HG02763 (cell line): ENCODE results near the gene TWIST2.

ENCODE experiments used
- ATAC-seq: cut with Tn5 transposase; IDR thresholded peaks from one replicate; pipeline ENCODE4 v1.9.1; 2021; ENCODE audit warnings: mild to moderate bottlenecking, moderate library complexity; ENCODE audit not compliant: unreplicated experiment

The TWIST2 gene

DNA sequence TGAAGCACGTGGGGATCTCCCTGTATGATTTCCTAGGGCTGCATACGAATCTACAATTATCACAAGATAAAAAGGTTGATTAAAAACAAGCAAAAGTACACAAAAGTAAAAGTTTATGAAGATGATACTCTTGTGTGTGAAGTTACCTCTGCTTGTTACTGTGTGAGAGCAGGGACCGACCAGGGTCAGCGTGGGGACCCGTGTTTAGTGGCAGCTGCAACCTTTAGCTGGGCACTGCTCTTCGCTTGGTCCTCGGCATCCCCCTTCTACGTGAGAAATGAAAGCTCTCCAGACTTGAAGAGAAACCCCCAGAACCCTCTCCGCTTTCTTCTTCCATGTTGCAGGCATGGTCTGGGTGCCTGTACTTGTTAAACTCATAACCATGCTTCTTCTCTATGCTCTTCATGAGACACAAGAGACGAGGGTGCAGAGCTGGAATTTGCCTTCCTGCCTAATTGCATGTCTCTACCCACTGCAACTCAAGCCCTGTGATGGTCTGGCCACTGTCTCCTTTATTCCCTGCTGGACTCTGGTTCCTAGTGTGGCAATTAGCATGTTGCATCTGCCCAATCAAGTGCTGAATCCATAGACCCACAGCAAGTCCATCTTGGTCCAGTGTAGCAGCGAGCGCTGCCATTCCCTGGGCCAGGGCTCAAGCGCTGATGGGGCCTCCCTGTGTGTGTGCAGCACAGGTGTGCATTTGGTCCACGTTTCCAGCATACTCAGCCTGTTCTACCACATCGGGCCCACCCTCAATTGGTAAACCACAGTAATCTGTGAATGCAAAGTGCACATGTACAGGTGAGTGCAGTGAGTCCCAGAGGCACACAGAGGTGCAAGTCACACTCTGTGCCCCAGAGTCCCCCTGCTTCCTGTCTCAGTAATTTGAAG lies 88.5 kb downstream of the TWIST2 start:
- ATAC-seq, result no peak

DNA sequence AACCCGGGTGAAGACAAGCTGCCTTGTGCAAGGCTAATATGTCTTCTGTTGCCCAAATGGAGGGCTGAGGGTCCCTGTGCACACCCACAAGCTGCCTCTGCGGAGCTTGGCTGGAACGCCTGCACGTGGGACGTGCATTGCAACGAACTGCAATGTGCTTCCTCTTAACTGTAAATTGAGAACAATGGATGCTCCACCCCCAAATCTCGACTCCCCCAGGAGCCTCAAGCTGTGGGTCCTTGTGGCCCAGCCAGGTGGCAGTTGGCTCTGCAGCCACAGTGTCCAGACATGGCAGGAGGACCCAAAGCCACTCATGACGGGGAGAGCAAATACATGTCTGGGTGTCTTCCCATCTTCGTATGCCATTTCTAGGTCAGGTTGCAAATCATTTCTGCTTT lies 90.1 kb downstream of the TWIST2 start:
- ATAC-seq, result no peak

DNA sequence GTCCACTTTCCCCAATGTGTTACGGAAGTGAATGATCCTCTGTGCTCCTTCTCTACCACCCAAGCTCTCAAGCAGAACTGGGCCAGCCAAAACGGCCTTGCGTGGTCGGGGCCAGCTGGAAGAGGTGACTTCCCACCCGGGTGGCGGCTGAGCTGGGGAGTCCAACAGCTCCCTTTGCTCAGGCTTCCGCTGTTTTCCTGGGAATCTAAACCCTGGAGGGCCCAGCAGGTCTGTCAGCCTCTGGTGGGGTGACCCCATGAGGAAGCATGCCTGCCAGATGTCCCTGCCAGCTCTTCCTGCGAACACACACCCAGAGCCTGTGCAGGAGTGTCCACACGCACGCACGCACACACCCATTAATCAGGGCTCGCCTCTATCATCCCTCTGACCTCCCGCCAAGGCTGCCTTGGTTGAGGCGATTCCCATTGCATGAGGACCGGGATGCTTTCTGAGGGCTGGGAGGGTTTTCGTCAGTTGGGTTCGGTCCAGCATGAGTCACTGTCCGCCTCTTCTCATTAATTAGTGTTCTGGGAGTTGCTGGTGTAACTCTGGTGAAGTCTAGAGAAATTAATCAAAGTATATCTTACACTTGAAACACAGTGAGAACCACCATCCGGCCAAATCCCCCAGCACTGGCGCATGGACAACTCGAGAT lies 90.6 kb downstream of the TWIST2 start:
- no peak for ATAC-seq

DNA sequence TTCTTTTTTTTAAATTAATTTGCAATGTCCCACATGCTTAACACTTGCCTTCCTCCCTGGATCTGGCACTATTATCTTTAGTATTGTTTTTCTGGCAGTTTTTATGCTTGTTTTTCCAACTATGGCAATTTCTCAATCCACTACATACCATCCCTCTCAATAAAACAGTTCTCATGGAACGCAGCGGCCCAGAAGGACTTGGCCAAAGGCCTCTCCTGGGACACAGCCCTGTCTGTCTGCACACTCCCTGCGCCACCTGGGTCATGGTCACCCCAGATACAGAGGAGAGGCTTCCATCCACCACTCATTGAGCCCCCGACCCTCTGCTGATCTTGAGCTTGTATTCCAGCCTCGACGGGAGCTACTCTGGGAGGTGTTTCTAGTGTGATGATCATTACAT lies 91.2 kb downstream of the TWIST2 start:
- no peak for ATAC-seq

DNA sequence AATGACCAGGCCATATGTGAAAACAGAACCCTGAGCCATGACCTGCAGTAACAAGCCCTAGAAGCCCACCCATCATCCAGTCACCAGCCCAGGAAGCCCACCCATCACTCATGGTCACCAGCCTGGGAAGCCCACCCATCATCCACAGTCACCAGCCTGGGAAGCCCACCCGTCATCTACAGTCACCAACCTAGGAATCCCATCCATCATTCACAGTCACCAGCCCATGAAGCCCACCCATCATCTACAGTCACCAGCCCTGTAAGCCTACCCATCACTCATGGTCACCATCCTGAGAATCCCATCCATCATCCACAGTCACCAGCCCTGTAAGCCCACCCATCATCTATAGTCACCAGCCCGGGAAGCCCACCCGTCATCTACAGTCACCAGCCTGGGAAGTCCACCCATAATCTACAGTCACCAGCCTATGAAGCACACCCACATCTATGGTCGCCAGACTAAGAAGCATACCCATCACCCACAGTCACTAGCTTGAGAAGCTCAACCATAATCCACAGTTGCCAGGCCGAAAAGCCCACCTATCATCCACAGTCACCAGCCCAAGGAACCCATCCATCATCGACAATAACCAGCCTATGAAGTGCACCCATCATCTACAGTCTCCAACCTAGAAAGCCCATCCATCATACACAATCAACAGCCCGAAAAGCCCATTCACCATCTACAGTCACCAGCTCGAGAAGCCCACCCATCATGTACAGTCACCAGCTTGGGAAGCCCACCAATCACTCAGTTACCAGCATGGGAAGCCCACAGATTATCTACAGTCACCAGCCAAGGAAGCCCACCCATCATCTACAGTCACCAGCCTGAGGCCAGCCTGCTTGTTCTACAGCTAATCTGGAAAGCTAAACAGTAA lies 91.9 kb downstream of the TWIST2 start:
- no peak for ATAC-seq

DNA sequence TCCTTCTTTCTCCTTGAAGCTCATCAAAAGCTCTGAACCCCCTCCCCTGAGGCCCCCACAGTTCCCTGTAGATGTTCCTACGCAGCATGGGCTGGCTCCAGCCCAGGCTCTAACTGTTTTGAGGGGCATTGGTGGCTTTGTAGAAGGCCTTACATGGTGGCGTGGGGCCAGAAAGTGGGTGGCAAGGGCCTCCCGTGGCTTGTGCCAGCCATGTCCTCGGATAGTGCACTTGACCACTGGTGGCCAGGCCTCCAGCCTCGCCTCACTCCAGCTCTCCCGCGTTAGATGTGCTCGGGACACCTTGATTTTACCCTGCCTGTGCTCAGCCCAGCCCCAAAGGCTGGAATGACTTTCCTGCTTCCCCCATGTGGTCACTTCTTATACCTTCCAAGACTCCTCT lies 92.9 kb downstream of the TWIST2 start:
- no peak for ATAC-seq

DNA sequence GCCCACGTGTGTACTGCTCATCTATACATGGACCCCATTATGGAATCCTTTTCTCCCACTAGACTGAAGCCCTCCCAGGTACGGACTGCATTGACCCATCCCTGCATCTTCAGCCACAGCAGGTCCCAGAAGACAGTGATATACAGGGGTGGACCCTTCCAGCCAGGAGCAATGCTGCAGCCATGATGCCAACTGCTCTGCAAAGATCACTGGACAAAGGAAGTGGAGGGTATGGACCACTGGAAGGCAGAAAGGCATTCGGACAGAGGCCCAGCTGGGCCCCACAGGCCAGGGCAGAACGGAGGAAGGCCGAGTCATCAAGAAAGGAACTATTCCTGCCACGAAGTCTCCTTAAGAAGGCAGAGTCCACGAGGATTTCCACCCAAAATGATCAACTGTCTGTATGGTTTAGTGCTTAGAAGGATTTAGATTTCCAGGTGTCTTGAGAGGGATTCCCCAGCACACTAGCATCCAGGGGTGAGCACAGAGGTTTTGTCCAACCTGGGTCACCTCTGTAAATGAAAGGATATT lies 93.4 kb downstream of the TWIST2 start:
- no peak for ATAC-seq

DNA sequence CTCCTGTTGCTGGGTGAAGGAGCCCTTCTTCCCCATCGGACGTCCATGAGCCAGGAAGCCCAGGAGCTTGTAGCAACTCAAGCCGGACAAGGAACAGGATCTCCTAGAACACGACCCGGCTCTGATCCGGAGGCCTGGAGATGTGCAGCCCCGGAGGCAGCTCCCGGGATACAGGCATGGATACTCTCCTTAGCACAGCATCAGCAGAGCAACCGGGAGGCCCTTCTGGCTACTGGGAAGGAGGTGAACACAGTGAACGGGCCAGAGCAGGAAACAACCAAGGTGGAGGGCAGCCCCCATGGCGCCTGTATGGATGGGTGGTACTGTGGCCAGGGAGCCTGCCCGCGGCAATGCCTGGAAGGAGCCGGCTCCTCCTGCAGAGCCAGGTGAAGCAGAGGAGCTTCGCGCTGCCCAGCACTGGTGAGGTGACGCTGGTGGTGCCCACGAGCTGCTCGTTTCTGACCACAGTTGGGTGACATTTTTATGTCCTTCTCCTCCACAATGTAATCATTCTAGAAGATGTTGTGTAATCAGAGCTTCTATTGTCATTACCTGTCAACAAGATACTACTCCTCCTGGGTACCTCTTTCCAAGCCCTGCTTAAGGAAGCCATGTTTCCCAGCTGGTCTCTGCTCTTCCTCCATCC lies 94.3 kb downstream of the TWIST2 start:
- no peak for ATAC-seq

DNA sequence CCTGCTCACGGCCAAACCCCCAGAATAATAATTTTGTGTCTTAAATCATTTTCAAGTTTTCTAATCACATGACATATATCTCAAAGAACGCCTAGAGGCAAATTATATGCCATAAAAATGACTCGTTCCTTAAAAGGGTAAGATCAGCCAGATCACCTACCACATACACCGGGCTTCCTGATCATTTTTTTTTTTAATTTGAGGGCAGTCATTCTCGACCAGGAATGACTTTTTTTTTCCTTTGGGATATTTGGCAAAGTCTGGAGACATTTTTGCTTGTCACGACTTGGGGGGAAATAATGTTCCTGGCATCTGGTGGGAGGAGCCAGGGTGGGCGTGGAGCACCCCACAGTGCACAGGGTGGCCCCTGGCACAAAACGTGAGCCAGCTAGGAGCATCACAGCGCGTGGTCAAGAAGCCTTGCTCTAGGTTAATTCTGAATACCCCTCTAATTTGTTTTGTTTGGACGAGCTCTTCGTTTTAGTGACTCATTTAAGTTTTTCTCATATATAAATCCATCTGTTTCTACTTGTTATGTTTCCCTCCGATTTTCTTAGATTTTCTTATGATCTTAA lies 94.9 kb downstream of the TWIST2 start:
- ATAC-seq, result no peak

DNA sequence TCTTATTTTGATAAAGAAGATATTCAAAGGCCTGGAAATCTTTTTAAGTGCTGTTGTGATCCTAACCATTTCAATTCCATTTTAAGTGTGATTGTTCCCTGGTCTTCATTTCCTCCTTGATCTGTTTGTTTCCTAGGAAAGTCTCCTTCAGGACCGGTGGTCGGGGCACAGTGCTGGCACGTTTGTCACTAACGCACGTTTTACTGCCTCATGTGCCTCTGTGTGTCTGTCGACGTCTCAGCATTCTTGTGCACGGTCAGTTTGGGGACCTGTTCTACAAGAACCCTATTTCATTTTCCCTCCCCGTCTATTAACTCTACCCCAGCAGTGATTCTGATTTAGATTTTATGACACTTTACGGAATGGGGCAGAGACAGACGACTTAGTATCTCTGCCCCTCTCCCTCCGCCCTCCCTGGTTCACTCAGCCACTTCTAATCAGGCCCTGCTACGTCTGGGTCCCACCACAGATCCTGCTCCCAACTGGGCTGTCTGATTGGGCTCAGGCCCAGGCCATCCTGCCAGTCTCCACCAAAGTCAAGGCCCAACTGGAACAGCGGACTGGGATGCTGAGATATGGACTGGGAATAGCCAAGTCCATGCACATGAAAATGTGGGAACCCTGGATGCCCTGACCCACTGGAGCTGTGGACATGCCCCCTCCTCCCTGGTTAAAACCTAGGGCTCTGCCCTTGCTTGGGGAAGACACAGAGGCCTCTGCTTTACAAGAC lies 95.6 kb downstream of the TWIST2 start:
- ATAC-seq, result no peak

DNA sequence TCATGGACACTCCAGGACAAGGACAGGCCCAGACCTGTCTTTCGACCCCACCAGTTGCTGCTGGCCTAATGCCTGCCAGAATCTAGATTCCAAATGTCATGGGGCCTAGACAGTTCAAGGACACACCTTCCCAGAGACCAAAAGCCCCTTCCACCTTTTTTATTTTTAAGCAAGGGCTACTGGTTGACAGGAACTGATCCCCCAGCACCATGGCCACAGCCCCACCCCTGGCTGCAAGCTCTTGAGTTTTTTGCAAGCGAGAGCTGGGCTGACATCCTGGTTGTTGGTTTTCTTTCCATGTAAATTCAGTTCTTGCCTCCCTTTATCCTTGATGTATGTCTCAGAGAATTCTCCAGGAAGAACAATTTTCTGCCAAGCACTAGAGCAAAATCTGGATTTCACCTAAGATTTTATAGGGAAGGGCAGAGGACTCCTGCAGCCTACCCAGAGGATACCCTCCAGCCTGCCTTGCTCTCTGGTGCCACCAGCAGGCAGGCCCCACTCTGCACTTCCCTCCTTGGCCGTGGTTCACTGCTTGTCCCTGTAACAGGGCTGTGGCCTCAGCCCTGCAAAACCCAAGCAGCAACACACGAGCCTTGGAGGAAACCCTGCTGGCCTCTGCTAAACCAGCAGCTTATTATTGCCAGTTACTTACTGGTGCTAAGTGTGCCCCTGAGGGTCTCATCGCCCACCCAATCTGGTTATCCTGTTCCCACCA lies 97.7 kb downstream of the TWIST2 start:
- no peak for ATAC-seq

DNA sequence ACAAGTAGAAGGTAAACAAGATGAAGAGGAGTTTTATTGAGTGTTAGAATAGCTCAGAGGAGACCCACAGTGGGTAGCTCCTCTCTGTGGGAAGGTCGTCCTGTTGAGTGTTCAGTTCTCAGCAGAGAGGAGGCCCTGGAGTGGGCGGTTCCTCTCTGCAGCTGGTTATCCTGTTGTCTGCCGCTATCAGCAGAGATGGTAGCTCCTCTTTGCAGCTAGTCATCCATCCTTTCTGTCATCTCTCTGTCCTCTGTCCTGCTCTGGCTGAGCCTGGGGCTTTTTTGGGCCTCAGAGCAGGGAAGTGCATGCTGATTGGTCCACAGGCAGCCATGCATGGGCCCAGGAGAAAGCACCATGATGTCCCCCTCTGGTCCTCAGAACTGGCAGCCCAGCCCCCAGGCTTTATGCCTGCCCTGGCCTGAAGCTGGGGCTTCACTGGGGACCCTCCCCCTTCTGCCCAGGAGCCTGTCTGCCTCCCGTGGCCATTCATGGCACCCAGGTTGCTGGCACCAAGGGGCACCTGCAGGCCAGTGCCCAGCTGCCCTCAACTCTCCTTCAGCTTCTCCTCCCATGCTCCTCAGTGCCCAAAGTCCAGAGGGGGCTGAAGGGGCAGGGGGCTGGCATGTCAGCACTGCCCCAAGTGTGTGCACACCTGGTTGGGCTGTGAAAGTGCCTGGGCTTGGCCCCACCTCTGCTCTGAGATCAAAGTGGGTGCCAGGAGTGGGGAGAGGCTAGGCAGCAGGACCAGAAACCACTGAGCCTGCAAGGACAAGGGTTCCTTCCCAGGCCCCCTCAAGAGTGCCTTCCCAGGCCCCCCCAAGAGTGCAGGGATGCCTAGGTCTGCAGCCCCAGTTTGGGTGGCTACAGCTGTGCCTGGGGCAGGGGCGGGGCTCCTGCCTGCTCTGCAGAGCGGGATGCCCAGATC lies 98.7 kb downstream of the TWIST2 start:
- no peak for ATAC-seq

DNA sequence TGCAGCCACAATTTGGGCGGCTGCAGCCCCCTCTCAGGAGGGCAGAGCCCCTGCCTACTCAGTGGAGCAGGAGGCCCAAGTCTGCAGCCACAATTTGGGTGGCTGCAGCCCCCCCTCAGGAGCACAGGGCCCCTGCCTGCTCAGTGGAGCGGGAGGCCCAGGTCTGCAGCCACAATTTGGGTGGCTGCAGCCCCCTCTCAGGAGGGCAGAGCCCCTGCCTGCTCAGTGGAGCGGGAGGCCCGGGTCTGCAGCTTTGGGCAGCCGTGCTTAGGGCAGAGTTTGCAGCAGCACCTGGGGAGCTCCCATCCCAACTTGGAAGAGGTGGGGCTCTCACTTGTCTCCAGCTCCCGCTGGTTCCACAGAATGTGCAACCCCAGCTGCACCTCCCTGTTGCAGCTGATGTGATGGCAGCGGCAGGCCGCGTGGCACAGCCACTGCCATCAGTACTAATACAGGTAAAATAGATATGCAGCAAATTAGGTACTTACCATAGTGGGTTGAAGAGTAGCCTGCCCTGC lies 99.4 kb downstream of the TWIST2 start:
- no peak for ATAC-seq

DNA sequence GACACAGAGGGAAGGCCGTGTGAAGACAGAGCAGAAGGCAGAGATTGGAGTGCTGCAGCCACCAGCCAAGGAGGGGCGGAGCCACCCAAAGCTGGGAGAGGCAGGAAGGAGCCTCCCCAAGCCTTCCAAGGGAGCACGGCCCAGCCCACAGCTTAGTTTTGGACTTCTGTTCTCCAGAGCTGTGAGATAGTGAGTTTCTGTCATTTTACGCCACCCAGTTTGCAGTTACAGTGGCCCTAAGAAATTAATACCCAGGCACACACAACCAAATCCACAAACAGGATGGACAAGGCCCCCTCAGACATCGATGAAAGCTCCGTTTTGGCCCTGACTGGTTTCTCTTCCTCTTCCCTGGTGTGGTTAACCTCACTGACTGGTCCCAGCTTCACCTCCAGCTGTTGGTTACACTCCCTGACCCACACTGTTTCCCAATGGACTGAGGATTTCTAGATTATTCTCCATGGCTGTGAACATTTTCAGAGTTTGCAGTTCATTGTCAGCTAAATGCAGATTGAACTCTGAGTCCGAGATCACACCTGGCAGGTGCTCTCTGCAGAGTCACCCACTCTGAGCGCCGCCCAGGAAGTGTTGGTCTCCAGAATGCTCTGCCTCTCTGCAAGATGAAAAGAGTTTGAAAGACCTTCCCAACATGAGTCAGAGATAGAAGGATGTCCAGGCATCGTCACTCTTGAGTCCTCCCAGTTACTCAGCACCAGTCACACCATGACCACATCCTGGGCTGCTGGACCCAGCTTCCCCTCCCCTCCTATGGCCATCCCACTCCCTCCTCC lies 100.2 kb downstream of the TWIST2 start:
- no peak for ATAC-seq

DNA sequence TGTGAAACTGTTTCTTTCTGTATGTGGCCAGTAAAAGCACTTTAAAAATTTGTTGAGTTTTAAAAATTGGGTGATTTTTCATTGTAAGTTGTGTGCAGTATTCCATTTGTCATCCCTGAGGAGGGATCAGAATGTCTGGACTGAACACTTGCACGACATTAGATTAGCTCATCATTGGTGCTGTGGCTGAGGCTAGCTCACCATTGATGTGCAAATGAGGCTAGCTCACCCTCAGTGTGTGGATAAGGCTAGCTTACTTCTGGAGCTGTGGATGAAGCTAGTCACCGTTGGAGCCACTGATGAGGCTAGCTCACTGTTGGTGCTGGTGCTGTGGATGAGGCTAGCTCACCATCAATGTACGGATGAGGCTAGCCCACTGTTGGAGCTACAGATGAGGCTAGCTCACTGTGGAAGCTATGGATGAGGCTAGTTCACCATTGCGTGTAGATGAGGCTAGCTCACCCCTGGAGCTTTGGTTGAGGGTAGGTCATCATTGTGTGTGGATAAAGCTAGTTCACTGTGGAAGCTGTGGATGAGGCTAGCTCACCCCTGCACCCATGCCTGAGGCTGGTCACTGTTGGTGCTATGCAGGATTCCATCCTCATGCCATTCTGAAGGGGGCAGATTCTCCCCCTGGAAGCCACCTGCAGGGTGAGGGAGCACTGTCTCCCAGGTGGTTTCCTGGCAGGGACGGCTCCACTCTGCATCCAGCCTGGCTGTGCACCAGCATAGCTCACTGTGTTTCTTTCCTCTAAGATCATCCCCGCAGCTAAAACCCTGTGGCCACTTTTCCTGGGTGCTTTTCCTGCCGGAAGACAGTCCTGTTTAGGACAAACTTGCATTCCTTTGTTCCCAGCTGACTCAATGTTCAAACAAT lies 101.1 kb downstream of the TWIST2 start:
- no peak for ATAC-seq
